ENCODE measurements around the gene PRRT3.
"Not testable (repeated sequence)": the region's sequence is repeated elsewhere in the genome, so short reads cannot be mapped to it uniquely, and the experiment has no call there.

GRCh38 chr3:9896755-9897407 lies 55.3 kb downstream of the PRRT3 start:
- TF ChIP-seq RAD21 (IDR thresholded peaks at IDR 0.05; ENCODE audit: low read length); POLR2A (IDR thresholded peaks at IDR 0.05; ENCODE audit: low read depth, low read length); CTCF (conservative IDR thresholded peaks at IDR 0.05; ENCODE audit: low read depth, low read length); USF2 (IDR thresholded peaks at IDR 0.05; ENCODE audit: low read depth, low read length); MXI1 (IDR thresholded peaks at IDR 0.05; ENCODE audit: borderline replicate concordance, low read depth, low read length); RCOR1 (IDR thresholded peaks at IDR 0.05; ENCODE audit: insufficient replicate concordance, low read length); BHLHE40 (IDR thresholded peaks at IDR 0.05; ENCODE audit: low read depth, low read length): not testable (repeated sequence)
